ENCODE results near the gene CORO7. TPM values are rescaled to one million over a fixed set of nuclear protein-coding genes. Genes with fewer than 3 reads are reported as not detected.
A peak's percentile ranks its signal among the peaks of the same experiment; 100 is the strongest.

Gene CORO7
- total and polyA plus RNA-seq, 10 donors, result 29.7 to 177 (median 117) TPM

- intact Hi-C loops (cut with DNase I; ENCODE audit: low total_unique reads), result no loop called here
- WGBS, 5 donors, result 74 to 85% (median 78%) methylated on average over 24 to 30 of the region's 30 CpGs
- peak; percentile 72 for DNase-seq
- TF ChIP-seq, protein P1, sequence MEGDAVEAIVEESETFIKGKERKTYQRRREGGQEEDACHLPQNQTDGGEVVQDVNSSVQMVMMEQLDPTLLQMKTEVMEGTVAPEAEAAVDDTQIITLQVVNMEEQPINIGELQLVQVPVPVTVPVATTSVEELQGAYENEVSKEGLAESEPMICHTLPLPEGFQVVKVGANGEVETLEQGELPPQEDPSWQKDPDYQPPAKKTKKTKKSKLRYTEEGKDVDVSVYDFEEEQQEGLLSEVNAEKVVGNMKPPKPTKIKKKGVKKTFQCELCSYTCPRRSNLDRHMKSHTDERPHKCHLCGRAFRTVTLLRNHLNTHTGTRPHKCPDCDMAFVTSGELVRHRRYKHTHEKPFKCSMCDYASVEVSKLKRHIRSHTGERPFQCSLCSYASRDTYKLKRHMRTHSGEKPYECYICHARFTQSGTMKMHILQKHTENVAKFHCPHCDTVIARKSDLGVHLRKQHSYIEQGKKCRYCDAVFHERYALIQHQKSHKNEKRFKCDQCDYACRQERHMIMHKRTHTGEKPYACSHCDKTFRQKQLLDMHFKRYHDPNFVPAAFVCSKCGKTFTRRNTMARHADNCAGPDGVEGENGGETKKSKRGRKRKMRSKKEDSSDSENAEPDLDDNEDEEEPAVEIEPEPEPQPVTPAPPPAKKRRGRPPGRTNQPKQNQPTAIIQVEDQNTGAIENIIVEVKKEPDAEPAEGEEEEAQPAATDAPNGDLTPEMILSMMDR (IDR thresholded peaks at IDR 0.05 in 8 of 11, conservative IDR thresholded peaks at IDR 0.05 in 3 of 11), result no peak
- TF ChIP-seq POLR2AphosphoS5 (IDR thresholded peaks at IDR 0.05) (peak; percentile 32 to 62 (median 44)), POLR2A (IDR thresholded peaks at IDR 0.05) (no peak)
- no peaks in the 10 kb centered on the region for H3K9me3 ChIP-seq
- peaks cover 28 to 100% (median 65%) of the 10 kb centered on the region in 6 donors for H3K4me1 ChIP-seq
- peak overlapping the region in 7 of 8 donors; percentile 78 to 86 (median 83) for H3K27ac ChIP-seq
- H3K36me3 ChIP-seq, result peaks cover 0 to 62% (median 6%) of the 10 kb centered on the region in 6 donors
- no peaks in the 10 kb centered on the region for H3K27me3 ChIP-seq (replicated peaks in 1 of 7)
- peak overlapping the region in 7 of 8 donors; percentile 40 to 77 (median 52) for H3K4me3 ChIP-seq
Observed at GRCh38 chr16:4373909-4374742, 42.3 kb downstream of the CORO7 start.

DNA sequence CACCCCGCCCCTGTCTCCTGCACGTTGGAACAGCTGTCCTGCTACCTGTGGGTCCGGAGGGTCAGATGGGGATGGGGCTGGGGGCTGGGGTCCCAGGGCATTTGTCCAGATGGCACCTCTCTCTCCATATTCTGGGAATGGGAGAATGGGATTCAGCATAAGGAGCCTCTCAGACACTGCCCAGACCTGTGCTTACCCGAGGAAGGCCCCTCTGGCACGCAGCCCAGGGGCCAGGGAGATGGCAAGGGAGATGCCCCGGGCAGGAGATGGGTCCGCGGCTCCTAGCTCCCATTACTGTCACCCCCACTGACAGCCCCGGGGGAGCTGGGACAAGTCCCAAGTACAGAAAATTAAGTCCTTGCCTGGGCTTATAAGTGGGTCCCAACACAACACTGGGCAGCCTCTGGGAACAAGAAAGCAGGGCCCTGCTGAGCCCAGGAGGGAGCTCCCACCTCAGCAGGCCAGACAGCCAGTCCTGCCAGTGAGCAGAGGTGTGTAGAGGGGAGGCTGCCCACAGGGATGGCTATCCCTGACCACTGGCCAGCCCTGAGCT, 43.0 kb downstream of the CORO7 start:
- H3K27ac ChIP-seq, result peak overlapping the region; percentile 27 to 86 (median 82)
- intact Hi-C loops (cut with DNase I; ENCODE audit: low total_unique reads), result no loop called here
- peak; percentile 70 for DNase-seq
- peaks cover 28 to 100% (median 66%) of the 10 kb centered on the region in 6 donors for H3K4me1 ChIP-seq
- 61 to 89% (median 76%) methylated on average over 4 to 9 of the region's 9 CpGs for WGBS, 5 donors
- H3K27me3 ChIP-seq (replicated peaks in 1 of 7), result no peaks in the 10 kb centered on the region
- peaks cover 0 to 62% (median under 1%) of the 10 kb centered on the region in 6 donors for H3K36me3 ChIP-seq
- H3K4me3 ChIP-seq, result peak overlapping the region; percentile 40 to 77 (median 52)
- no peaks in the 10 kb centered on the region for H3K9me3 ChIP-seq
- TF ChIP-seq POLR2A (IDR thresholded peaks at IDR 0.05), result no peak
- TF ChIP-seq, protein P1 (IDR thresholded peaks at IDR 0.05 in 8 of 11, conservative IDR thresholded peaks at IDR 0.05 in 3 of 11), result no peak
- no peak for TF ChIP-seq POLR2AphosphoS5 (IDR thresholded peaks at IDR 0.05)

GRCh38 chr16:4372578-4373355, 43.6 kb downstream of the CORO7 start:
- Histone ChIP-seq H3K4me3 (peak overlapping the region; percentile 40 to 77 (median 52)), H3K4me1 (peaks cover 26 to 99% (median 64%) of the 10 kb centered on the region in 6 donors), H3K36me3 (peaks cover 0 to 62% (median 0%) of the 10 kb centered on the region in 6 donors), H3K27me3 (replicated peaks in 1 of 7) (no peaks in the 10 kb centered on the region), H3K9me3 (no peaks in the 10 kb centered on the region), H3K27ac (peak overlapping the region; percentile 27 to 86 (median 82))
- intact Hi-C loops (cut with DNase I; ENCODE audit: low total_unique reads), result no loop called here
- 60 to 71% (median 68%) methylated on average over 6 to 10 of the region's 10 CpGs for WGBS, 5 donors
- no peak for TF ChIP-seq POLR2A (IDR thresholded peaks at IDR 0.05)
- TF ChIP-seq POLR2AphosphoS5 (IDR thresholded peaks at IDR 0.05), result peak; percentile 20 to 58 (median 30)
- TF ChIP-seq, protein P1 (IDR thresholded peaks at IDR 0.05 in 8 of 11, conservative IDR thresholded peaks at IDR 0.05 in 3 of 11), result no peak
- peak; percentile 71 for DNase-seq
